HepG2 (cell line): ENCODE data around the gene MSMB. TPM values are rescaled to one million over a fixed set of nuclear protein-coding genes. Genes with fewer than 3 reads are reported as not detected.

Experiments
- ARID4A ChIP-seq: sonication (generic); formaldehyde crosslinking; IDR thresholded peaks from 2 replicates; pipeline ENCODE4 v1.5.0; 2020; ENCODE audit warnings: mild to moderate bottlenecking, missing genetic modification reagents, borderline replicate concordance
- ATF1 ChIP-seq: IDR thresholded peaks from 2 replicates; pipeline ENCODE4 v1.6.1; 2016; ENCODE audit warnings: mild to moderate bottlenecking, control low read depth
- CBX5 ChIP-seq: sonication (generic); formaldehyde crosslinking; IDR thresholded peaks from 2 replicates; pipeline ENCODE4 v1.4.0; 2020; ENCODE audit warnings: missing genetic modification reagents, borderline replicate concordance
- DR1 ChIP-seq: sonication (generic); formaldehyde crosslinking; IDR thresholded peaks from 2 replicates; pipeline ENCODE4 v1.8.0; 2021; ENCODE audit warnings: mild to moderate bottlenecking, missing genetic modification reagents, inconsistent platforms
- FOXC1 ChIP-seq: sonication (generic); formaldehyde crosslinking; IDR thresholded peaks from 2 replicates; pipeline ENCODE4 v1.8.0; 2022; ENCODE audit warnings: mild to moderate bottlenecking, missing genetic modification reagents, borderline replicate concordance
- HNF1A ChIP-seq, 2 experiments: sonication (generic) in 1 of 2; formaldehyde crosslinking in 1 of 2; IDR thresholded peaks; 2 replicates each; pipeline versions ENCODE4 v1.4.0 to v1.6.1; 2016 to 2020; ENCODE audit warnings: borderline replicate concordance in 1 of 2, low read depth in 1 of 2, mild to moderate bottlenecking in 1 of 2, missing genetic modification reagents in 1 of 2
- NR2F2 ChIP-seq: IDR thresholded peaks from 2 replicates; pipeline ENCODE4 v1.6.1; 2012; ENCODE audit warnings: low read depth, inconsistent platforms, borderline replicate concordance
- PHF20 ChIP-seq: sonication (generic); formaldehyde crosslinking; IDR thresholded peaks from 2 replicates; pipeline ENCODE4 v1.5.0; 2020; ENCODE audit warnings: mild to moderate bottlenecking, missing genetic modification reagents
- SNAPC4 ChIP-seq: sonication (generic); formaldehyde crosslinking; IDR thresholded peaks from 2 replicates; pipeline ENCODE4 v1.4.0; 2020; ENCODE audit warnings: mild to moderate bottlenecking, missing genetic modification reagents
- SNRNP70 ChIP-seq: fragments of 200-400 bp; formaldehyde crosslinking; IDR thresholded peaks from 2 replicates; pipeline ENCODE4 v1.6.1; 2017; ENCODE audit warnings: mild to moderate bottlenecking, low read depth, low read length, moderate library complexity
- TBL1XR1 ChIP-seq: fragments of 150-350 bp; IDR thresholded peaks from 2 replicates; pipeline ENCODE4 v1.6.1; 2014; ENCODE audit warnings: borderline replicate concordance, low read length; ENCODE audit not compliant: partially characterized antibody
- ZNF484 ChIP-seq: sonication (generic); formaldehyde crosslinking; IDR thresholded peaks from 2 replicates; pipeline ENCODE4 v1.5.1; 2020; ENCODE audit warnings: mild to moderate bottlenecking, low read depth, missing genetic modification reagents, borderline replicate concordance
- ZNF782 ChIP-seq: sonication (generic); formaldehyde crosslinking; IDR thresholded peaks from 2 replicates; pipeline ENCODE4 v1.4.0; 2020; ENCODE audit warnings: missing genetic modification reagents, mild to moderate bottlenecking, borderline replicate concordance
- polyA plus RNA-seq, 8 experiments: library from polyadenylated mRNA; depleted of rRNA in 3 of 8; stranded (reverse) in 7 of 8; unstranded in 1 of 8; fragments of >200 nt; fragmentation: Illumina TruSeq in 4 of 8; extraction: Trizol in 4 of 8; gene quantifications; 2 replicates each; pipeline versions ENCODE4 v1.2.1 to v1.2.3, GENCODE V29; 2011 to 2016; ENCODE audit warnings: low read depth in 4 of 8, missing spikeins in 1 of 8, mixed read lengths in 1 of 8; ENCODE audit not compliant: insufficient read depth in 1 of 8
- total RNA-seq, 5 experiments: library from RNA; depleted of rRNA; stranded (reverse); fragments of >200 nt; fragmentation: Illumina TruSeq; extraction: Trizol; gene quantifications; 2 replicates each; pipeline ENCODE4 v1.2.3, GENCODE V29; 2016; ENCODE audit warnings: low read depth in 1 of 5

Gene MSMB
- total and polyA plus RNA-seq, 2 of the 13 experiments (the other 11 are each of a cell fraction or from before 2014, with no cell fraction given): 0.84 TPM; not detected in 1

DNA sequence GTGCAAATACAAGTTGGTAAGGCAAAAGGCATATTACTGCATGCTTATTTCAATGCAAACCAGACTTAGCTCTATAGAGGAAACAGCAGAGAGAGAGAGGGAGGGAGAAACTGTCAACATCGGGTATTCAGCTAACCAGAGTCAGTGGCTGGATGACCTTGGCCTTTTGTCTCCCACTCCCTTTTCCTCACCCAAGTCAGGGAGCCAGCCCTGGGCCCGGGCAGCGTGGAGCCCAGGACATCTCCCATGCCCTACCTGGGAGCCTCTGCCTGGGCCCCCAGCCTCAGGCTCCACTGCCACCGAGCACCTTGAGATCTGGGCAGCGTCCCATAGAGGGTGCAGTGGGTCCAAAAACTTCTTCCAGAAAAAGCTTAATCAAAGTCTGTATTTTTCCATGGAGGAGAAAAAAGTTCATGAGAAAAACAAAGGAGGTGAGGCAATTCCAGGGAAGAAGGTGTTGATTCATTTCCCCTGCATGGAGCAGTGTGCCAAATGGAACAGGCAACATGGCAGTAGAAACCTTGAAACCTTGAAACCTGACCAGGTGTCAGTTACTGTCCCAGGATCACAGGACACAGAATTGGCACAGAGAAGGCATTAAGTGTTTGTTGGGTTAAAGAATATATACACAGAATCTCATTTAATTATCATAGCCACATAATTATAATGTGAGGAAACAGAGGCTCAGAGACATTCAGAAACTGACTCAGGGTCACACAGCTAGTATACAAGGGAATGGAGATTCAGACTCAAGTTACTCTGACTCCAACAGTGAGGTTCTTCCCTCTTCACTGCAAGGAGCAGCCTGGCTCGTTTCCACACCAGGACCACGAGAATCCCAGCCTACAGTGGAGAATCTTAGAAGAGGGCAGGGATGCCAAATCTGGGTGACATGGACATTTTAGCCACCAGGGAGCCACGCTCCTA lies 9.9 kb downstream of the MSMB start (continued):
- TF ChIP-seq SNAPC4 (CRISPR knock-in tag) (no peak), ATF1 (no peak), ZNF484 (CRISPR knock-in tag) (no peak), SNRNP70 (no peak), ARID4A (CRISPR knock-in tag) (peak; percentile 72; the same call in 1 of the 2 replicates), DR1 (CRISPR knock-in tag) (no peak), PHF20 (CRISPR knock-in tag) (no peak; the same call in 1 of the 2 replicates), FOXC1 (CRISPR knock-in tag) (0 out of 2 replicates have a peak, but pooled peaks have one; percentile 54), HNF1A (IDR thresholded peaks at IDR 0.05; ENCODE audit: low read depth) (0 out of 2 replicates have a peak, but pooled peaks have one; percentile 2), HNF1A (CRISPR knock-in tag; IDR thresholded peaks at IDR 0.05; ENCODE audit: borderline replicate concordance) (peak; percentile 76; the same call in 1 of the 2 replicates), CBX5 (peak; percentile 37; the same call in 1 of the 2 replicates), NR2F2 (peak; percentile 62), TBL1XR1 (no peak), ZNF782 (CRISPR knock-in tag) (no peak)
